ENCODE data around the gene SMIM11.
"Not testable (repeated sequence)": the region's sequence is repeated elsewhere in the genome, so short reads cannot be mapped to it uniquely, and the experiment has no call there.

SMIM11 gene

DNA sequence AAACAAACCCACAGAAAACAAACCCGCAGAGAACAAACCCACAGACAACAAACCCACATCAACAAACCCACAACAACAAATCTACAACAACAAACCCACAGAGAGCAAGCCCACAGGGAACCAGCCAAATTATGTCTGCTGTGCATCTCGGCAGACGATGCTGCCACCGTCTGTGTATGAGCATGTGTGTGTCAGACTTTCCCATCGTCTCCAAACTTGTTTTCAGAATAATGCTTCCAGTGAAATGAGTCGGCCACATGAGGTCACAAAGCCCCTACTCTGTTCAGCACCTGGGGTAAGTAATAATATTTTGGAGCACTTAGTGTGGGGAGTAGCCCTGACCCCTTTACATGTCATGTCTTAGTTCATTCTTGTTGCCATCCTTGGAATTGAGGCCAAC, 30.8 kb downstream of the SMIM11 start:
- H3K4me3 ChIP-seq; DNase-seq (ENCODE audit: low spot score in 2 of 2); in situ Hi-C loops (cut with MboI; ENCODE audit: low sequenced_read_pairs); H3K9me3 ChIP-seq; H3K36me3 ChIP-seq (replicated peaks); H3K4me1 ChIP-seq; H3K27me3 ChIP-seq (ENCODE audit: low read depth): not testable (repeated sequence)

DNA sequence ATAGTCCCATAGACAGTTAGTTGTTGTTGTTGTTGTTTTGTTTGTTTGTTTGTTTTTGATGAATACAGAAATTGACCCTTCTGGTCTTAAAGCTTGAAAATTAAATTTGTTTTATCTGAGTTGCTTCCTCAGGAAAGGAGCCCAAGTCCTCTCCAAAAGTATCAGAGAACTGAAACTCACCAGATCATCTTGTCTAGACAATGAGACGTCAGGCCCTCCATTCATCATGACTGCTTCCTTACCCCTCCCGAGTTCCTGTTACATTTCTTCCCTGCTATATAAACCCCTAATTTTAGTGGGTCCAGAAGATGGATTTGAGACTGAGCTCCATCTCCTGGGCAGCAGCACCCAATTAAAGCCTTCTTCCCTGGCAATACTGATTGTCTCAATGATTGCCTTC, 31.4 kb downstream of the SMIM11 start:
- H3K36me3 ChIP-seq (replicated peaks); in situ Hi-C loops (cut with MboI; ENCODE audit: low sequenced_read_pairs); DNase-seq (ENCODE audit: low spot score in 2 of 2); H3K4me1 ChIP-seq; H3K9me3 ChIP-seq; H3K4me3 ChIP-seq; H3K27me3 ChIP-seq (ENCODE audit: low read depth): not testable (repeated sequence)

DNA sequence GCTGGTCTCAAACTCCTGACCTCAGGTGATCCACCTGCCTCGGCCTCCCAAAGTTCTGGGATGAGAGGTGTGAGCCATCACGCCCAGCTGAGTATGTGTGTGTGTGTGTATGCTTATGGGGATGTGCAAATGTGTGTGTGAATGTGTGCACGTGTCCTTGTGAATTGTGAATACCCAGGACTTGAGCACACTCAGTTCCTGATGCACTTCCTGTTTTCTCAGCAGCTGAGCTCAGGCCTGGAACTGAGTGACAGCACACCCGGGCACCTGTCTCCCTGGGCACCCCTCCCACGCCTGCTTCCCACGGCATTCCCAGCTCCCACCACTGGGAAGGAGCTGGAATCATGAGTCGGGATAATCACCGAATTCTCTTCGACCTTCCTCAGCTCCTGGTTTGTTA, 32.0 kb downstream of the SMIM11 start:
- H3K4me3 ChIP-seq; DNase-seq (ENCODE audit: low spot score in 2 of 2); H3K4me1 ChIP-seq; H3K27me3 ChIP-seq (ENCODE audit: low read depth); H3K9me3 ChIP-seq; in situ Hi-C loops (cut with MboI; ENCODE audit: low sequenced_read_pairs); H3K36me3 ChIP-seq (replicated peaks): not testable (repeated sequence)

DNA sequence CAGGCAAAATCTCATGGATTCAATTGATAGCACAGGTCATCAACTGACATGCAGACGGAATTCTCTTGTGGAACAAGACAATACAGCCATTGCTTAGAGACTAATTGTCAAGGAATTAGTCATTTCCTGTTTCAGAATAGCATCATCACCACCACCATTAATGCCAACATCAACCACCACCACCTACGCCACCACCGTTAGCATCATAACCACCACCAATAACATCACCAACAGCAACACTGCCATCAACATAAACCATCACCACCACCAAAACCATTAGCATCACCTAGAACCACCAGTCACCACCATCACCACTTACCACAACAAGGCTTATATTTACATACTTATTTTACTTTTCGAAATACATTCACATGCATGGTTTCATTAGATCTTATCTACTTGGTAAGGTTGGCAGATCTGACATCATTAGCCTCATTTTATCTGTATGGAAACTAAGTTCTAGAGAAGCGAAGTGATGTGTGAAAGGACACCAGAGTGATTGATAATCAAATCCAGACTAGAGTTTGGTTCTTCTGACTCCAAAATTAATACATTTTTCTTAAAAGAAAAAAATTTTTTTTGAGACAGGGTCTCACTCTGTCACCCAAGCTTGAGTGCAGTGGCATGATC, 42.3 kb downstream of the SMIM11 start:
- DNase-seq (ENCODE audit: low spot score in 2 of 2); H3K9me3 ChIP-seq; H3K36me3 ChIP-seq (replicated peaks); in situ Hi-C loops (cut with MboI; ENCODE audit: low sequenced_read_pairs); H3K4me1 ChIP-seq; H3K27me3 ChIP-seq (ENCODE audit: low read depth); H3K4me3 ChIP-seq: not testable (repeated sequence)

DNA sequence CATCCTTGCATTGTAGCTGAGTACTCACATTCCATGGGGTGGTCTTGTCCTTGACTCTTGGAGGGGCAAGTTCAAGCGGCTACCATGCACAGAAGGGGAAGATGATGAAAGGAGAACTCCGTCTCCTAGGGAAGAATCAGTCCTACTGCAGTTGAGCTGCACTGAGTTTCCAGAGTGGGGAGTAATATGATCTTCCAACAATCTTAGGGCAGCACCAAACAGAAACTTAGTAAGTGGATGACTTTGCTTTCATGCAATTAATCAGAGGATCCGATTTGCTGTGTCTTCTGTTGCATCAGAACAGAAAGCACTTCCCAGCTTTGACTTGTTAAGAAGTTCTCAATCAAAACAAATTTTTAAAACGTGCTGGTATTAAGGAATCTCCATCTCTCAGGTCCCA, 48.5 kb downstream of the SMIM11 start, which contains the start of gene SMIM34:
Gene SMIM34 (minus strand): TSS at position 147 of the 400 bp plus-strand sequence. CDS start 112 bp downstream, at position 35.
- H3K9me3 ChIP-seq; DNase-seq (ENCODE audit: low spot score in 2 of 2); in situ Hi-C loops (cut with MboI; ENCODE audit: low sequenced_read_pairs); H3K4me1 ChIP-seq; H3K4me3 ChIP-seq; H3K36me3 ChIP-seq (replicated peaks); H3K27me3 ChIP-seq (ENCODE audit: low read depth): not testable (repeated sequence)

DNA sequence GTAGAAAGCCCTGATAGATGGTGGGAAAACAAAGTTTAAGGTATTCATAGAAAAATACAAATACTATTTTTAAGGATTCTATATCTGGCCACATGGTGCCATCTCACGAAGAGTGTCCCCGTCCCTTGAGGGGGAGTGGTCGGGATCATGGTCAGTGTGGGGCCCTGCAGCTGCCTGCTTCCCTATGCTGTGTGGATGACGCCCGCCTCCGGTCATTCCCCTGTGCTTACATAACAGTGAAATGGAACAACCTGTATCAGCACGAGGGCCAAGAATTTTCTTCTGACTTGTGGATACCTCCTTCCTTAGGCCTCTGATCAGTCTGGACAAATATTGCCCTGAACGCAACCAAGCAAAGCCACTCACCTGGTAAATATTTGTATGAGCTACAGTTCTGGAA, 52.0 kb downstream of the SMIM11 start:
- H3K4me3 ChIP-seq; DNase-seq (ENCODE audit: low spot score in 2 of 2); H3K4me1 ChIP-seq; H3K9me3 ChIP-seq; H3K36me3 ChIP-seq (replicated peaks); H3K27me3 ChIP-seq (ENCODE audit: low read depth); in situ Hi-C loops (cut with MboI; ENCODE audit: low sequenced_read_pairs): not testable (repeated sequence)

DNA sequence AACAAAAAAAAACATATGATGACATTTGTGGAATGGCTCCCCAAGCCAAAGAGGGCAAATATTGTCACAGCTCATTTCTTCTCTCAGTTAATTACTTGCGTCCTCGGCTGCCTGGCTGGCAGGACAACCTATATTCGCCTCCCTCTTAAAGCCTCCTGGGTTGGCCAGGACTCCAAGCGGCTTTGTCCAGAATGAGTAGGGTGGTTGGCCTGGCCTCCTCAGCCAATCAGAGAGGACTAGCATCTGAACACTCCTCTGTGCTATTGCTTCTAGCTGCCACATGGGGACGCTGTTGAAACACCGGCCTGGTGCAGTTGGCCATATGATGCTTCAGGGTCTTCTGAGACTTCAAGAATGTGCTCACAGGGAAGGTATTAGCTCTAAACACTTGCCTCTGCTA, 53.1 kb downstream of the SMIM11 start:
- DNase-seq (ENCODE audit: low spot score in 2 of 2); H3K4me1 ChIP-seq; H3K9me3 ChIP-seq; H3K4me3 ChIP-seq; in situ Hi-C loops (cut with MboI; ENCODE audit: low sequenced_read_pairs); H3K36me3 ChIP-seq (replicated peaks); H3K27me3 ChIP-seq (ENCODE audit: low read depth): not testable (repeated sequence)

DNA sequence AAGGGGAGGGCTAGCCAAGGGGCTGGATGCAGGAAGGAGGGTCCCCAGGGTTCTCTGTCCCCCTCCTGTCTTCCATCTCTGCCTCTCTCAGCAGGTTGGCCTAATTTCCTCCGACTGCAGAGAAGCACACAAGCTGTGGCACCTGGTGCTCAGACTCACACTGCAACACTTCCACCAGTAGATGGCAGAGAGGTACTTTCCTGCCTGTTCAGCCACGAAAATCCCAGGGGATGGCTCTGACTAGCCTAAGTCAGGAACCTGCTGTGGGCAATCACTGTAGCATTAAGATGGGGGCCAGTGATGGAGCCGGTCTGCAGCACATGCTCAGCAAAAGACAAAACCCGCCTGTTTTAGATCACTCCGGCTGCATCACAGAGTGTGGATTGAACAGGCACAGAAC, 54.4 kb downstream of the SMIM11 start:
- H3K4me1 ChIP-seq; H3K4me3 ChIP-seq; in situ Hi-C loops (cut with MboI; ENCODE audit: low sequenced_read_pairs); H3K27me3 ChIP-seq (ENCODE audit: low read depth); H3K36me3 ChIP-seq (replicated peaks); H3K9me3 ChIP-seq; DNase-seq (ENCODE audit: low spot score in 2 of 2): not testable (repeated sequence)
